ENCODE data around the gene KIF2A. TPM values are rescaled to one million over a fixed set of nuclear protein-coding genes. Genes with fewer than 3 reads are reported as not detected.

The KIF2A gene
- total RNA-seq, 1 experiment from 2014 or later, result 81.4 TPM

DNA sequence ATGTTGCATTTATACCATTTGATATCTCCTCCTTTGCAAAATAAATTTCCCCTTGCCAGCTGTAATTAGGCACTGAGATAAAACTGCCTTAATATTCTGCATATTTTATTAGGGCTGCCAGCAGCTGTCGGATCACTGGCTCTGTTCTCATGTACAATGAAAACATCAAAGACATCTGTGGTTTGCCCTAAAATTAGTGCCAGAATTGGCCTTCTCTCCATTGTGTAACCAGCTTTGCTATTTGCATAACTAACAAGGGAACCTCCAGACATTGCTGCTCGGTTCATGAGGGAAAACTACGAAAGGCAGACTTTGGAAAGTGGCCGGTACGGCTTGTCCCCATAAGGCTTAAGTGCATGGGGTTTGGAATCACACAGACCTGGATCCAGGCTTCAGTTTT lies 45.5 kb upstream of the KIF2A start:
- CTCF ChIA-PET, result interaction anchor here (2.1 kb wide), 1 partner anchor 8 kb away, joined by 6 read pairs; no protein-coding TSS in a partner anchor
- Mint-ChIP-seq H3K27me3 (ENCODE audit: unreplicated experiment) (no peaks in the 10 kb centered on the region), H3K9me3 (ENCODE audit: low read depth, unreplicated experiment) (no peaks in the 10 kb centered on the region), H3K27ac (ENCODE audit: unreplicated experiment) (no peak overlapping the region), H3K4me3 (ENCODE audit: low read depth, unreplicated experiment) (no peak overlapping the region), H3K4me1 (ENCODE audit: low read depth, unreplicated experiment) (peaks cover 19% of the 10 kb centered on the region), H3K36me3 (ENCODE audit: insufficient read depth, unreplicated experiment) (no peaks in the 10 kb centered on the region)
- no TSS peak for BruUV-seq (replicated peaks)
- no peak for DNase-seq
- TF ChIP-seq, protein P1, sequence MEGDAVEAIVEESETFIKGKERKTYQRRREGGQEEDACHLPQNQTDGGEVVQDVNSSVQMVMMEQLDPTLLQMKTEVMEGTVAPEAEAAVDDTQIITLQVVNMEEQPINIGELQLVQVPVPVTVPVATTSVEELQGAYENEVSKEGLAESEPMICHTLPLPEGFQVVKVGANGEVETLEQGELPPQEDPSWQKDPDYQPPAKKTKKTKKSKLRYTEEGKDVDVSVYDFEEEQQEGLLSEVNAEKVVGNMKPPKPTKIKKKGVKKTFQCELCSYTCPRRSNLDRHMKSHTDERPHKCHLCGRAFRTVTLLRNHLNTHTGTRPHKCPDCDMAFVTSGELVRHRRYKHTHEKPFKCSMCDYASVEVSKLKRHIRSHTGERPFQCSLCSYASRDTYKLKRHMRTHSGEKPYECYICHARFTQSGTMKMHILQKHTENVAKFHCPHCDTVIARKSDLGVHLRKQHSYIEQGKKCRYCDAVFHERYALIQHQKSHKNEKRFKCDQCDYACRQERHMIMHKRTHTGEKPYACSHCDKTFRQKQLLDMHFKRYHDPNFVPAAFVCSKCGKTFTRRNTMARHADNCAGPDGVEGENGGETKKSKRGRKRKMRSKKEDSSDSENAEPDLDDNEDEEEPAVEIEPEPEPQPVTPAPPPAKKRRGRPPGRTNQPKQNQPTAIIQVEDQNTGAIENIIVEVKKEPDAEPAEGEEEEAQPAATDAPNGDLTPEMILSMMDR (IDR thresholded peaks at IDR 0.05; ENCODE audit: unreplicated experiment), result no peak
- intact Hi-C loops (cut with micrococcal nuclease; ENCODE audit: unreplicated experiment), result no loop called here

- Mint-ChIP-seq H3K9me3 (ENCODE audit: low read depth, unreplicated experiment) (no peaks in the 10 kb centered on the region), H3K36me3 (ENCODE audit: insufficient read depth, unreplicated experiment) (peaks cover 5% of the 10 kb centered on the region), H3K4me1 (ENCODE audit: low read depth, unreplicated experiment) (peaks cover 37% of the 10 kb centered on the region), H3K4me3 (ENCODE audit: low read depth, unreplicated experiment) (no peak overlapping the region), H3K27me3 (ENCODE audit: unreplicated experiment) (no peaks in the 10 kb centered on the region), H3K27ac (ENCODE audit: unreplicated experiment) (no peak overlapping the region)
- BruUV-seq (replicated peaks), result no TSS peak
- intact Hi-C loops (cut with micrococcal nuclease; ENCODE audit: unreplicated experiment), result no loop called here
- TF ChIP-seq, protein P1 (IDR thresholded peaks at IDR 0.05; ENCODE audit: unreplicated experiment), result no peak
- DNase-seq, result no peak
- CTCF ChIA-PET, result interaction anchor here (0.6 kb wide), 1 partner anchor 121 kb away, joined by 3 read pairs; no protein-coding TSS in a partner anchor
Measured at GRCh38 chr5:62263401-62263800, 42.6 kb upstream of the KIF2A start.

GRCh38 chr5:62265648-62266112 lies 40.3 kb upstream of the KIF2A start:
- Mint-ChIP-seq H3K36me3 (ENCODE audit: insufficient read depth, unreplicated experiment) (peaks cover 6% of the 10 kb centered on the region), H3K4me3 (ENCODE audit: low read depth, unreplicated experiment) (no peak overlapping the region), H3K9me3 (ENCODE audit: low read depth, unreplicated experiment) (no peaks in the 10 kb centered on the region), H3K27ac (ENCODE audit: unreplicated experiment) (no peak overlapping the region), H3K27me3 (ENCODE audit: unreplicated experiment) (no peaks in the 10 kb centered on the region), H3K4me1 (ENCODE audit: low read depth, unreplicated experiment) (peaks cover 54% of the 10 kb centered on the region)
- BruUV-seq (replicated peaks), result no TSS peak
- CTCF ChIA-PET, result no interaction called here
- TF ChIP-seq, protein P1 (IDR thresholded peaks at IDR 0.05; ENCODE audit: unreplicated experiment), result no peak
- intact Hi-C loops (cut with micrococcal nuclease; ENCODE audit: unreplicated experiment), result loop anchor here (5.0 kb wide), 2 partner anchors 33 to 42 kb away; partner anchors contain the start of gene KIF2A
- DNase-seq, result no peak

DNA sequence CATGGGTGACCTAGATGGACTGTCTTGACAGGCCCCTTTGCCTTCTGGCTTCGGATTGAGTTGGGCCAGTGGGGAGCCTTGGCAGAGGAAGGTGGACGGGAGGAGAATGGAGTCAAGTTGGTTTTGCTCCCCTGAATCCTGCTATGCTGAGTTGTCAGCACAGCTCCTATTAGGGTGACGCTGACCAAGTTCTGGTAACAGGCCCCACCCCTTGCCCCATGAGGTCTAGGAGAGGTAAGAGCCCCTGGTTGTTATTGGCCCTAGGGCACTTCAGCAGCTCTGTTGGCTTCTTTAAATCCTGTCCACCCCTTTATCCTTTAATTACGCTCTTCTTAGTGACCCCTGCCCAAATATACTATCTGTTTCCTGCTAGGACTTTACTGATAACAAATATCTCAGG lies 39.4 kb upstream of the KIF2A start:
- CTCF ChIA-PET, result no interaction called here
- Mint-ChIP-seq H3K27ac (ENCODE audit: unreplicated experiment) (peak overlapping the region; percentile 35), H3K27me3 (ENCODE audit: unreplicated experiment) (no peaks in the 10 kb centered on the region), H3K4me3 (ENCODE audit: low read depth, unreplicated experiment) (no peak overlapping the region), H3K36me3 (ENCODE audit: insufficient read depth, unreplicated experiment) (peaks cover 6% of the 10 kb centered on the region), H3K4me1 (ENCODE audit: low read depth, unreplicated experiment) (peaks cover 63% of the 10 kb centered on the region), H3K9me3 (ENCODE audit: low read depth, unreplicated experiment) (no peaks in the 10 kb centered on the region)
- DNase-seq, result no peak
- TF ChIP-seq, protein P1 (IDR thresholded peaks at IDR 0.05; ENCODE audit: unreplicated experiment), result no peak
- intact Hi-C loops (cut with micrococcal nuclease; ENCODE audit: unreplicated experiment), result loop anchor here (5.0 kb wide), 2 partner anchors 34 to 41 kb away; partner anchors contain the start of gene KIF2A
- BruUV-seq (replicated peaks), result no TSS peak
